ENCODE data around the gene DCLK3. TPM values are rescaled to one million over a fixed set of nuclear protein-coding genes. Genes with fewer than 3 reads are reported as not detected.

The DCLK3 gene
- total and polyA plus RNA-seq, 2 of the 13 experiments (the other 11 are each of a cell fraction or from before 2014, with no cell fraction given): not detected

DNA sequence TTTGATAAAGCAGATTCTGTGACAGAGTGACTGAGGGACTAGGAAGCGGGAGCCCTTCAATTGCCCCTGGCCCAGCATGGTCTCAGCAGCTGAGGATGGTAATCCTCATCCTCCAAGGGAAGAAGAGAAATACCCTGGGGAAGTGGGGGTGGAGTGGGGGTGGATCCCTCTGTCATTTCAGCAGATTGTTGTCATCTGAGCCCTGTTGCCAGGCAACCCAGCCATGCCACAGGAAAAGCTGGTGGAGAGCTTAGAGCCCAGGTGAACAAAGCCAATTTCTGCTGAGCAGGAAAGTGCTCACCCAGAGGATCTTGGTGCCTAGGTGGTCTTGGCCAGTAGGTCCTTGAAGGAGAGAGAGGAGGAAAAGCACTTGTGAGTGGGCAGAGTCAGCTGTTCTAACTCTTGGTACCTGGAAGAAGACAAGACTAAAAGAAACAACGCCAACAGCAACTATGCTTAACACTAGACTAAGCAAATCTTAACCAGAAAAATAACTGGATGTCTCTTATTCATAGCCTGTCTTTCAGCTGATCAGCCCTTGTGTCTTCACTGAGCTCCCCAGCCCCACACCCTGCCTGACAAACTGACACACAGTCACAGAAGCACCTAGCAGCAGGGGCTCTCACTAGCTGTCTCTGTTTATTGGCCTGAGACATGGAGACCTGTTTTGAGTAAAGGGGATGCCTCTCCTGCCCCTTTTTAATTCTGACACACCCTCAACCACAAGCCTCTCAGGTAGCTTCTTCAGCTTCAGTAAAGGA lies 40.1 kb upstream of the DCLK3 start:
- Histone ChIP-seq H3K4me2 (ENCODE audit: low read depth, low read length) (no peak overlapping the region), H2AFZ (ENCODE audit: low read length) (no peak overlapping the region), H3K4me3 (replicated peaks in 1 of 3; ENCODE audit: insufficient read depth in 1 of 3, low read depth in 2 of 3, low read length in 3 of 3) (no peak overlapping the region), H3K27ac (ENCODE audit: extremely low read length, insufficient read depth, low read length) (no peak overlapping the region), H3K36me3 (replicated peaks in 1 of 2; ENCODE audit: control insufficient read depth in 1 of 2, insufficient read depth in 2 of 2, low read length in 2 of 2) (no peaks in the 10 kb centered on the region), H3K9me3 (ENCODE audit: low read length) (no peaks in the 10 kb centered on the region), H3K27me3 (ENCODE audit: control insufficient read depth in 1 of 2, insufficient read depth in 2 of 2, low read length in 2 of 2) (no peaks in the 10 kb centered on the region), H3K4me1 (ENCODE audit: insufficient read depth, low read length) (no peaks in the 10 kb centered on the region), H4K20me1 (ENCODE audit: insufficient read depth, low read length) (no peaks in the 10 kb centered on the region), H3K79me2 (ENCODE audit: insufficient read depth, low read length) (no peaks in the 10 kb centered on the region), H3K9ac (ENCODE audit: insufficient read depth, low read depth, low read length) (no peak overlapping the region)
- ChIA-PET CTCF (ENCODE audit: low intra/inter-chr PET ratio, low total read pairs) (no interaction called here), POLR2A (no interaction called here)
- no TSS peak for BruUV-seq (replicated peaks)
- ATAC-seq (no peak), FAIRE-seq (no peak), DNase-seq (ENCODE audit: low spot score) (no peak)
- in situ Hi-C loops (cut with HindIII; ENCODE audit: extremely low pct_ligation_motif_present, low pct_unique_long_range_greater_than_20kb) (no loop called here), intact Hi-C loops (cut with micrococcal nuclease; ENCODE audit: unreplicated experiment) (no loop called here)
- TF ChIP-seq ZNF331 (CRISPR knock-in tag; IDR thresholded peaks at IDR 0.05): no peak
- TF ChIP-seq THAP11 (CRISPR knock-in tag; IDR thresholded peaks at IDR 0.05): no peak
- no peak for TF ChIP-seq ZNF326 (CRISPR knock-in tag; IDR thresholded peaks at IDR 0.05; ENCODE audit: borderline replicate concordance)
- no peak for TF ChIP-seq ZNF704 (CRISPR knock-in tag; IDR thresholded peaks at IDR 0.05; ENCODE audit: borderline replicate concordance)
- TF ChIP-seq ZFP1 (CRISPR knock-in tag; IDR thresholded peaks at IDR 0.05): no peak
- TF ChIP-seq ZNF430 (CRISPR knock-in tag; IDR thresholded peaks at IDR 0.05): no peak
- TF ChIP-seq TMF1 (CRISPR knock-in tag; IDR thresholded peaks at IDR 0.05; ENCODE audit: low read depth): no peak
- TF ChIP-seq, protein P1, sequence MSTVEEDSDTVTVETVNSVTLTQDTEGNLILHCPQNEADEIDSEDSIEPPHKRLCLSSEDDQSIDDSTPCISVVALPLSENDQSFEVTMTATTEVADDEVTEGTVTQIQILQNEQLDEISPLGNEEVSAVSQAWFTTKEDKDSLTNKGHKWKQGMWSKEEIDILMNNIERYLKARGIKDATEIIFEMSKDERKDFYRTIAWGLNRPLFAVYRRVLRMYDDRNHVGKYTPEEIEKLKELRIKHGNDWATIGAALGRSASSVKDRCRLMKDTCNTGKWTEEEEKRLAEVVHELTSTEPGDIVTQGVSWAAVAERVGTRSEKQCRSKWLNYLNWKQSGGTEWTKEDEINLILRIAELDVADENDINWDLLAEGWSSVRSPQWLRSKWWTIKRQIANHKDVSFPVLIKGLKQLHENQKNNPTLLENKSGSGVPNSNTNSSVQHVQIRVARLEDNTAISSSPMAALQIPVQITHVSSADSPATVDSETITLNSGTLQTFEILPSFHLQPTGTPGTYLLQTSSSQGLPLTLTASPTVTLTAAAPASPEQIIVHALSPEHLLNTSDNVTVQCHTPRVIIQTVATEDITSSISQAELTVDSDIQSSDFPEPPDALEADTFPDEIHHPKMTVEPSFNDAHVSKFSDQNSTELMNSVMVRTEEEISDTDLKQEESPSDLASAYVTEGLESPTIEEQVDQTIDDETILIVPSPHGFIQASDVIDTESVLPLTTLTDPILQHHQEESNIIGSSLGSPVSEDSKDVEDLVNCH (CRISPR knock-in tag; IDR thresholded peaks at IDR 0.05): no peak
- TF ChIP-seq ZNF160 (CRISPR knock-in tag; IDR thresholded peaks at IDR 0.05): no peak
- TF ChIP-seq ZNF382 (CRISPR knock-in tag; IDR thresholded peaks at IDR 0.05; ENCODE audit: borderline replicate concordance): no peak
- no peak for TF ChIP-seq ARNT (IDR thresholded peaks at IDR 0.05)
- TF ChIP-seq ZC3H13 (CRISPR knock-in tag; IDR thresholded peaks at IDR 0.05): no peak
- no peak for TF ChIP-seq ZNF180 (CRISPR knock-in tag; IDR thresholded peaks at IDR 0.05; ENCODE audit: borderline replicate concordance, low read depth)
- TF ChIP-seq ZNF567 (CRISPR knock-in tag; IDR thresholded peaks at IDR 0.05; ENCODE audit: borderline replicate concordance): no peak
- no peak for TF ChIP-seq ZNF503 (CRISPR knock-in tag; IDR thresholded peaks at IDR 0.05)
- TF ChIP-seq ETV5 (CRISPR knock-in tag; IDR thresholded peaks at IDR 0.05; ENCODE audit: borderline replicate concordance): no peak
- TF ChIP-seq, protein P2, sequence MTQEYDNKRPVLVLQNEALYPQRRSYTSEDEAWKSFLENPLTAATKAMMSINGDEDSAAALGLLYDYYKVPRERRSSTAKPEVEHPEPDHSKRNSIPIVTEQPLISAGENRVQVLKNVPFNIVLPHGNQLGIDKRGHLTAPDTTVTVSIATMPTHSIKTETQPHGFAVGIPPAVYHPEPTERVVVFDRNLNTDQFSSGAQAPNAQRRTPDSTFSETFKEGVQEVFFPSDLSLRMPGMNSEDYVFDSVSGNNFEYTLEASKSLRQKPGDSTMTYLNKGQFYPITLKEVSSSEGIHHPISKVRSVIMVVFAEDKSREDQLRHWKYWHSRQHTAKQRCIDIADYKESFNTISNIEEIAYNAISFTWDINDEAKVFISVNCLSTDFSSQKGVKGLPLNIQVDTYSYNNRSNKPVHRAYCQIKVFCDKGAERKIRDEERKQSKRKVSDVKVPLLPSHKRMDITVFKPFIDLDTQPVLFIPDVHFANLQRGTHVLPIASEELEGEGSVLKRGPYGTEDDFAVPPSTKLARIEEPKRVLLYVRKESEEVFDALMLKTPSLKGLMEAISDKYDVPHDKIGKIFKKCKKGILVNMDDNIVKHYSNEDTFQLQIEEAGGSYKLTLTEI (CRISPR knock-in tag; conservative IDR thresholded peaks at IDR 0.05): no peak
- 19% methylated on average over 2 of the region's 2 CpGs for WGBS (ENCODE audit: low lambda C conversion rate)
